GM21529 (cell line): ENCODE results near the gene LRP1.
A peak's percentile ranks its signal among the peaks of the same experiment; 100 is the strongest.

Experiments
- ATAC-seq: cut with Tn5 transposase; IDR thresholded peaks from one replicate; pipeline ENCODE4 v1.9.1; 2021; ENCODE audit not compliant: unreplicated experiment

The LRP1 gene

GRCh38 chr12:57093415-57094207, 34.7 kb upstream of the LRP1 start:
- peak; percentile 31 for ATAC-seq

- ATAC-seq = no peak
Observed at GRCh38 chr12:57094208-57095160, 33.8 kb upstream of the LRP1 start.

DNA sequence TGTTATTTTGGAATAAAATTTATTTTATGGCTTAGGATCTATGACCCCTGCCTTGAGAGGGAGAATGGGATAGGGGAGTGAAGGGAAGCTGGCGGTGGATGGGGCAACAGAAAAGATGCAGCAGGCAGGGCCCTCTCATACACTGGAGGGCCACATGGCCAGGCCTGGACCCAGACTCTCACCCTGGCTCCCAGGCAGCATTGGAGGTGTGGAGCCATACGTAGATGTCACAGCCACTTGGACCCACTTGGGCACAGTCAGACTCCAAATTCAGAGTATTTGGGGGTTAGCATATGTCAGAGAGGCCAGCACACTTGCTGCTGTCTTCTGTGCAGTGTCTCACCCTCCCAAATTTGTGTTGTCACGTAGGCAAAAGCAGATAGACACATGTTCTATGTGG, 32.8 kb upstream of the LRP1 start:
- ATAC-seq = no peak

GRCh38 chr12:57096099-57096572, 32.1 kb upstream of the LRP1 start:
- ATAC-seq = no peak

DNA sequence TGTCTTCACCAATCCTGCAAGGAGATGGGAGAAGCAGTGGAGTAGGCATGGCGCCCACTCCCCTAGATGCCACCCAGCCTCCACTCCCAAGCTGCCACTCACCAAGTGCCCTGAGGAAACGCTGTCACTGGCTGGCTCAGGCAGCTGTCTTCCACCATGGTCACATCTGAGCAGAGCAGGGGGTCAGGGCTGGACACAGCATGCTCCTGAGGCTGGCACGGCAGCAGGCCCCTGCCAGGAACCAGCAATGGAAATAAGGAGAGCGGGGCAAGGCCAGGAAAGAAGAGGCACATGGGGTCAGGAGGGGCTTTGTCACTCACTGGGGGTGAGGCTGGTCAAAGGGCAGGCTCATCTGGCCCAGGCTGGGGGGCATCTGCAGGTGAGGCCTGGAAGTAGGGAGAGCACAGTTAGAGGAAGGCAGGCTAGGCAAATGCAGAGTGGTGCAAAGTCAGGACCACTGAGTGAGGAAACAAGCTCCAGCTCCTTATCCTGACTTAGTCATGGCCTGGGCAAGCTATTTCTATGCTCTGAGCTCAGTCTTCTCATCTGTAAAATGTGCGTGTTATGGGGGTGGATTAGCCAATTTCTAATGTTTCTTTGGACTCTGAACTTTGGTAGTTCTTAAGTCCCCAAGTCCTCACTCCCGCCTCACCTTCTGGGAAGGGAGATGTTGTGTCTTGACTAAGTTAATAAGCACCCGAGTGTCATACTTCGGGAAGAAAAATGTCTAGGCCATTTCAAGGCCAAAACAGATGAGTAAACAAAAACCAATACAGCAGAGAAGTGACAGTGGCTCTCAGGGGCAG, 31.3 kb upstream of the LRP1 start:
- no peak for ATAC-seq

- ATAC-seq = no peak
Observed at GRCh38 chr12:57097554-57097835, 30.8 kb upstream of the LRP1 start.

- no peak for ATAC-seq
Observed at GRCh38 chr12:57098546-57098945, 29.7 kb upstream of the LRP1 start.

DNA sequence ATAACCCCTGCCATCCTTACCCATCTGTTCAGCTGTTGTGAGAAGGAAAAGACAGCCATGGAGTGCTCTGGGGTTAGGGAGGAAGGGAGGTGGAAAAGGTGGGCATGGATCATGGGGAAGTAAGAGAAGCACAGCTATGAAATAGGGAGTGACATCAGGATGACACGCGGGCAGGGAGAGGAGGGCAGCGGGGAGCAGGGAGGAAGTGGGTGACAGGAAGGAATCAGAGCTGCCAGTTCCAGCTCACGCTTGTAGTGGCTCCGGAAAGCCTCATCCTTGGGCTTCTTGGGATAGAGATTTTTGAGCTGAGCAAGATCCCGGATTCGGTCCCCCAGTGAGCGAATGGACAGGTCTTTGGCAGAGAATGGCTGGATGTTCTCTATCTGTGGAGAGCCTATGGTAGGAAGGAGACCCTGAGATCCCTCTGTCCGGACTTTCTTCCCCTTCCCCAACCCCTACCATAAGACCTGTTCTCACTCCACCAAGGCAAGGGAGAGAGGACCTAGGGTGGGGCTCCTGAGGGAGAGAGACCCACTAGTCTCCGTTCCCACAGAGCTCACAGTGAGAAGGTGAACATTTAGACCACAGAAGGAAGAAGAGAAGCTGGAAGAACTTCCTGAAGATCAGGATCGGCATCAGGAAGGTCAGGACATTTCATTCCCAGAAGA, 29.1 kb upstream of the LRP1 start:
- ATAC-seq = no peak

DNA sequence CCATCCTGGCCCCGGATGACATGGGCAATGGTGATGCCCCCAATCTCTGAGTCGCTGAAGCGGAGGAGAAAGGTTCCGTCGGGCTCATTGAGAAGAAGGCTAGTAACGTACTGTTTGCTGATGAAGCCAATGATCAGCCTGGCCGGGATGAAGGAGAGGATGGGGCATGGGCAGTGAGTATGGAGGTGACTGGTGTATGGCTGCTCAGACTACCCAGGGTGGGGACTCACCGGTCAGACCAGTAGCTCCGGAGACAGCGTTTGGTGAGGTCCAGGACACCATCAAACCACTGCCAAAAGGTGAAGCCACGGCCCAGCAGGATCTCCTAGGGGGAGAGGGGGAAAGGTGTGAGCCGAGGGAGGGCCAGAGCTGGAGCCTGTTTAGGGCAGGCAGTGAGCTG, 28.5 kb upstream of the LRP1 start:
- no peak for ATAC-seq

DNA sequence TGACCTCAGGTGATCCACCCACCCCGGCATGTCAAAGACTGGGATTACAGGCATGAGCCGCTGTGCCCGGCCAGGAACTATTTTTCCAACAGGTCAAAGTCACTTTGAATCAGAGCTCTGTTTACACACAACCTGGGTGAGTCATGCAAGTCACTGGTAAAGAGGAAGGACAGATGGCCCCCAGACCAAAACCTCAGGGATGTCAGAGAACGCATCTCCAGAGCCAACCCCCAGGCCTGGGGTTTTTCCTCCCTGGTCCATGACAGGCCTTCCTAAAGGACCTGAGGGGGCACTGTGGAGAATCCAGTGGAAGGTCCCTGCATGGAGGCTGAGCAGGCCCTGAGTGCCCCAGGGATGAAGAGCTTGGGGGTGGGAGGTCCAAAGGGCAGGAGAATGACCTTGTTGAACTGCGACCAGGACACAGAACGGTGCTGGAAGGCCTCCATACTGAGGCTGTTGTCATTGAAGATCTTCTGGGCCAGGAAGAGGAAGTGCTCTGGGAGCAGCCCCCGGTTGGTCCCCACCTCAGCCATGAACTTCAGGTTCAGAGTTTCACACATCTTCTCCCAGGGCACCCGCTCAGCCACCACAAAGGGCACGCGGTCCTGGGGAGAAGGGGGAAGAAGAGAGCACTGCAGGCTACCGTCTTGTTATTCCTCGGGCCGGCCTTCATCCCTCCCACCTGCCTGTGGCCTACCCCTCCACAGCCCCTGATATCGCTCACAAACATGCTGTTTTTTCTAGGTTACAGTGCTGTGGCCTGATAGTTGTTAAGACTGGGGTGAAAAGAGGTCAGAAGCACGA, 26.2 kb upstream of the LRP1 start:
- no peak for ATAC-seq

DNA sequence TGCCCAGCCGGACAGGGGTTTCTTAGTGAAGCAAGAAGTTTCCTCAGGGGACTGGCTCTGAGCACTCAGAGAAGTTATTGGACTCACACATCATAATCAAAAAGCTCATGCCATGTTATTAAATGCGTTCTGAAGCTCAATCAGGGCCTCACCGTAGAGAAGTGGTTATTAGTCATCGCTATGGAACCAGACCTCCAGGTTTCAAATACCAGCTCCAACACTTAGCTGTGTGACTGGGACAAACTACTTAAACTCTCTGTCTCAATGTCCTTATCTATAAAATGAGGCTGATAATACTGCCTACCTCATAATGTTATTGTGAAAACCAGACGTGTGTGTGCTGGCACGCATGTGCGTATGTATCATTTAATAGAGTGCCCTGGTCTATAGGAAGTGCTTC, 24.4 kb upstream of the LRP1 start:
- no peak for ATAC-seq

DNA sequence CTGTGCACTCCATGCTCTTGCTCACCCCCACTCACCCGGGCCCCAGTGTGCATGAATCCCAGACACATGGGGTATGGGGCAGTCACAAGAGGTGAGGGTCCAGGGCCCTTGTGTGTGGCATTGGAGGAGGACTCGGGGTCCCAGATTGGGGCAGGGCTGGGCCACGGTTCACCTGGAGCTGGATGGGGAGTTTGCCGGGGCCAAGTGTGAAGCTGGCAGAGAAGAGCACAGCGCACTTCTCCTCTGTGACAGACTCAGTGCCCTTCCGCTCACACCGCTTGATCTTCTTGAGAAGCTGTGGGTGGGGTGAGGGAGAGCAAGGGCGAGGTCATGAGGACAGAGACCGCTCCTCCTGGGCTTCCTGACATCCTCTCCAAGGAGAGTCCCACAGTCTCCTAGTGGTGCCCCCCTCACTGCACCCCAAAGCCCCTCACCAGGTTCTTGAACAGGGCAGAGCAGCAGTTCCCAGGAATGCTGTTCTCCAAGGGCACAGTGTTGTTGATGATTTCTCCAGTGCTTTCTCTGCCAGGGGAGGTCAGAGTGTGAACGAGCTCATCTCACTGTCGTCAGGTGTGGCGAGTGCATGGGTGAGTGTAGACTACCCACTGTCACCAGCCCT, 23.9 kb upstream of the LRP1 start:
- ATAC-seq = no peak

DNA sequence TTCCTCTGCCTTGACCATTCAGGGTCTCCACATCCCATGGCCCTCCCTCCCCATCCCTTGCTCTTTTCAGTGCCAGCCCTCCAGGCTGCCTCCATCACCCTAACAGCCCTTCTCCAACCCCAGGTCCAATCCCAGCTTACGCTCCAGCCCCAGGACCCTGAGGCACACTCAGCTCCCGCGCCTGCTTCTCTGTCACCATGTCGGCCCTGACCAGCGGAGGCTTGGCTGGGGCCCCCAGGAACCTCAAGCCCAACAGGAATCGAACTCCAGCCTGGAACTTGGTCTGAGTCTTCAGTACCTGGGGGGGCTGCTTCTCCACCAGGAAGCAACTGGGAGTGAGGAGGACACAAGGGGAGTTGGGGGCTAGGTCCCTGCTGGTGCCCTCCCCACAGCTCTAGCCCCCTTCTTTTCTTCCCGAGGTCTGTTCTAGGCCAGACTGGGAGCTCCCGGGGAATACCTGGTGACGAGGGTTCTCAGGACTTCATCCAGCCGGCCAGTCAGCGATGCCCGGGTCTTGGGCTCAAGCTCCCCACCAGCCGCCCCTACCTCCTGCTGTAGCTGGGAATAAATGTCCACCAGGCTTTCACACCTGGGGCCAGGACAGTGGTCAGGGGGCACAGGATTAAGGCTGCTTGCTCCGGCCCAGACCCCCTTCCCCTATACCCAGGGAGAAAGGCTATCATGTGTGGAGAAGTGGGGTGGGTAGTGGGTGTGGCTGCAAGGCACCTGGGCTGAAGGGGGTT, 23.1 kb upstream of the LRP1 start:
- ATAC-seq = no peak

DNA sequence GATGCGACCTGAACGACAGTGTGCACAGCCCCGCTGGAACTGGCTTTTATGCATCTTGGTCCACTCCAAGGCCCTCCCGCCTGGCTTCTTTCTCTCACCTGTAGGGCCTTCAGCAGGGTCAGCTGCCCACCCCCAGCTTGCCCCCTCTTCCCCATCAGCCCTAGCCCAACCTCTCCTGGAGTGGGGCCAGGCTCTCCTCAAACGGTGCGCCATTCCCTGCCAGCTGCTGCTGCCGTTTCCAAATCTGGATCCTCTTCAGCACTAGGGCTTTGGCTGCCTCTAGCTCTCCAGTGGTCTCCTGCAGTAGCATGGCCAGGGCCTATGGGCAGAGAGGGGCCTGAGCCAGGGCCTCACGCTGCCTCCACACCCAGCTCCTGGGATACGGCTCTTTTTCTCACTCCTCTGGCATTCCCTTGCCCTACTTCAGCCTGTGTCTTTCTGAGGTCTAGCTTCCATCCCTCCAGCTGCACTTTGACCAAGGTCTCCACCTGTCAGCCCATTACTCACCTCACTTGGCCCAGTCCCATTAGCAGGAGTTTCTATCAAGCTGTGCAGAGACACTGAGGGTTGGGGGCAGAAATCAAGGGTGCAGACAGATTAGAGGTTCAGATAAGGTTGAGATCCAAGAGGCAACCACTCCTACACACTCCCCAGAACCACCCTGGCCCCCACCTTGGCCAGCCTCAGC, 22.1 kb upstream of the LRP1 start:
- no peak for ATAC-seq

GRCh38 chr12:57107456-57108155, 20.7 kb upstream of the LRP1 start:
- no peak for ATAC-seq

DNA sequence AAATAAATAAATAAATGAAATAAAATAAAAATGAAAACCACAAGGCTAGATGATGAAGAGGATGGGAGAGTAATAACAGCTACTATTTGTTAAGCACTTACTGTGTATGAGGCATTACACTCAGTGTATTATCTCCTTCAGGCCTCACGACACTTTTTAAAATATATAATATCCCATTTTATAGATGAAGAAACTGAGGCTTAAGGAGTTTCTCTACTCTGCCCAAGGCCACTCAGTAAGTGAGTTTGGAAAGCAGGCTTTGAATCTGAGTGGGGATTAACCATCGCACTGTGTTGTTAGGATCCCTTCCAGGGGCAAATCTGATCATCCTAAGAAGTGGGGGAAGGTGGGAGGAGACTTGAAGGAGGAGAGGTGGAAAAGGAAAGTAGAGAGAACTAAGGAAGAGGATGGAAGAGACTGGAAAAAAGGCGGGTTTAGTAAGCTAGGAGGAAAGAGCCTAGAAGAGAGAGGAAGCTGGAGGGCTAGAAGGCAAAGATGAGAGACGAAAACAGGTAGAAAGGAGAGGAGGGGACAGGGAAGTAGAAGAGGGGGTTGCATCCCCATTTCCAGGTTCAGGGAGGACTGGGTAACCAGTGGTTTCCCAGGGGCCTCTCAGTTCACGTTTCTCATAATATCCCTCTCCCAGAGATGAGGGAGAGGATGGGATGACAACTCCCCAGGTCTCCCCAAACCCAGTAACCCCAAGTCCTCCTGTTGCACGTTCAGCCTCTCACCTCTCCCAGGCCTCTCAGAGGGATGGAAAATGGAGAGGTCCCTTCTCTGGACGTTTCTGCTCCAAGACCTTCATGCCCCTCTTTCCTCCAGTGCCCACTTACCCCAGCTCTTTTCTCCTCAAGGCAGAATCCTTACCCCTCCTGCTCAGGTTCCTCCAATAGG, 18.8 kb upstream of the LRP1 start:
- ATAC-seq = no peak
